GM03348 (cell line): ENCODE data around the gene TAF11L7.
"Not testable (repeated sequence)": the region's sequence is repeated elsewhere in the genome, so short reads cannot be mapped to it uniquely, and the experiment has no call there.

Experiments
- DNase-seq: peaks from one replicate; pipeline ENCODE4 v3.0.0; 2012; ENCODE audit warnings: low spot score

Gene TAF11L7

DNA sequence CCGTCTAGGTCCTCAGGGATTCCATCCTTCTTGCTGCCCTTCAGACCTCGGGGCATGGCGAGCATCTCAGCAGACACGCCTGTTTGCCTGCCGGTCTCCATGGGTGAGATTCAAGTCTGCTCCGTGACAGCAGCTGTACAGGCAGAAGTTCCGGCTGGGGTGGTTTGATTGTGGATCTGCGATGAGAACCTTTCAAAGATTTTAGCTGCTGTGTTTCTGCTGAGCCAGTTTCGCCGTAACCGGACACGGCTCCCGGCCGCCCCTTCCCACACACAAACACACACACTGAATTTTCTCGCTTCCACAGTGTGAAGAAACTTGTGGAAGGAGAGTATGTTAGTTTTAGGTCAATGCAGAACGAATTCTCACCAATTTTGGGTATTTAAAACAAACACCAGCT is at the start of gene TAF11L7:
Gene TAF11L7 (minus strand): TSS at position 101 of the 400 bp plus-strand sequence.
- not testable (repeated sequence) for DNase-seq

DNA sequence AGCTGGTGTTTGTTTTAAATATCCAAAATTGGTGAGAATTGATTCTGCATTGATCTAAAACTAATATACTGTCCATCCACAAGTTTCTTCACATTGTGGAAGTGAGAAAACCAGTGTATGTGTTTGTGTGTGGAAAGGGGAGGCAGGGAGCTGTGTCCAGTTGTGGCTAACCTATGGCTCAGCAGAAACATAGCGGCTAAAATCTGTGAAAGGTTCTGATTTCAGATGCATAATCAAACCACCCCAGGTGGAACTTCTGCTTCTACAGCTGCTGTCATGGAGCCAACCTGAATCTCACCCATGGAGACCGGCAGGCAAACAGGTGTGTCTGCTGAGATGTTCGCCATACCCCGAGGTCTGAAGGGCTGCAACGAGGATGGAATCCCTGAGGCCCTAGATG is 48.6 kb upstream of the TAF11L7 start, which contains the start of gene TAF11L14:
Gene TAF11L14 (plus strand): TSS at position 301 of the 400 bp plus-strand sequence.
- no peak for DNase-seq

DNA sequence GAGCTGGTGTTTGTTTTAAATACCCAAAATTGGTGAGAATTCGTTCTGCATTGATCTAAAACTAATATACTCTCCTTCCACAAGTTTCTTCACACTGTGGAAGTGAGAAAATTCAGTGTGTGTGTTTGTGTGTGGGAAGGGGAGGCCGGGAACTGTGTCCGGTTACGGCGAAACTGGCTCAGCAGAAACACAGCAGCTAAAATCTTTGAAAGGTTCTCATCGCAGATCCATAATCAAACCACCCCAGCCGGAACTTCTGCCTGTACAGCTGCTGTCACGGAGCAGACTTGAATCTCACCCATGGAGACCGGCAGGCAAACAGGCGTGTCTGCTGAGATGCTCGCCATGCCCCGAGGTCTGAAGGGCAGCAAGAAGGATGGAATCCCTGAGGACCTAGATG is 46.2 kb upstream of the TAF11L7 start, which contains the start of gene TAF11L13:
Gene TAF11L13 (plus strand): TSS at position 301 of the 400 bp plus-strand sequence.
- not testable (repeated sequence) for DNase-seq

DNA sequence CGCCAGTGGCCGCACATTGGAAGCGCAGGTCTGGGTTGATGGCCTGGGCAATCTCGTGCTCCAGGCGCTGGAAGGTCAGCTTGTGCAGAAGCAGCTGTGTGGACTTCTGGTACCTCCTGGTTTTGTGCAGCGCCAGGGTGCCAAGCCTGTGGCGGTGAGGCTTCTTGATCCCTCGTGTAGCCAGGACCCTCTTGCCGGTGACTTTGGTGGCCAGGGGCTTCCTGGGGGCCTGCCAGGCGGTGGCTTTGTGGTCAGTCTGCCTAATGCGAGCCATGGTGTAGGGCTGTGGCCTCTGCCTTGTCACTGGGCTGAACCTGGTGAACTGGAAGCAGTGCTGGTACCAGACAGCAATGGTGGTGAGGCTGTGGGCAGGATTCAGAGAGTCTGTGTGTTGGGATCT is 40.1 kb upstream of the TAF11L7 start:
- no peak for DNase-seq

DNA sequence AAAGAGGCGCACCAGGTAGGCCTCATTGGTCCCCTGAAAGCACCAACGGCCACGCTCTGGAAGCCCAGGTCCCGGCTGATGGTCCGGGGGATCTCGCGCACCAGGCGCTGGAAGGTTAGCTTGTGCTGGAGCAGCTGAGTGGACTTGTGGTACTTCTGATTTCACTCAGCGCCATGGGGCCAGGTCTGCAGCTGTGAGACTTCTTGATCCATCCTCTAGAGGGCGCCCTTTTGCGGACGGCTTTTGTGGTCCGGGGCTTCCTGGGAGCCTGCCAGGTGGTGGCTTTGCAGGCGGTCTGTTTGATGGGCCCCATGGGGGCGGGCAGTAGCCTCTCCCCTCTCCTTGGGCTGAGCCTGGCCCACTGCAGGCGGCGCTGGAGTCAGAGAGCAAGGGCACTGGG is 35.1 kb upstream of the TAF11L7 start:
- DNase-seq = peak; percentile 9

DNA sequence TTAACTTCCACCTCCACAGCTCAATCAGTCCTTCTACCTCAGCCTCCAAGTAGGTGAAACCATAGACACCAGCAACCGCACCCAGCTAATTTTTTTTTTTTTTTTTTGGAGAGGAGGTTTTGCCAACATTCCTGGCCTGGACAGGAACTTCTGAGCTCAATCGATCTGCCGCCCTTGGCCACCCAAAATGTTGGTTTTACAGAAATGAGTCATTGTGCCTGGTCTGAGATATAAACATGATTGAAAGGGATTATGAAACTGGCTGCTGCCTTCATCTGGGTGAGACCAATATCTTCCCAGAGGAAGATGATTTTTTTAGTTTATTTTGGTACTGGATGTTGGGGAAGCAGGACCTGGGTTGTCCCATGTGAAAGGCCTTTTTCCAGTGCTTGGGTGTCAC is 33.8 kb upstream of the TAF11L7 start:
- DNase-seq = no peak

DNA sequence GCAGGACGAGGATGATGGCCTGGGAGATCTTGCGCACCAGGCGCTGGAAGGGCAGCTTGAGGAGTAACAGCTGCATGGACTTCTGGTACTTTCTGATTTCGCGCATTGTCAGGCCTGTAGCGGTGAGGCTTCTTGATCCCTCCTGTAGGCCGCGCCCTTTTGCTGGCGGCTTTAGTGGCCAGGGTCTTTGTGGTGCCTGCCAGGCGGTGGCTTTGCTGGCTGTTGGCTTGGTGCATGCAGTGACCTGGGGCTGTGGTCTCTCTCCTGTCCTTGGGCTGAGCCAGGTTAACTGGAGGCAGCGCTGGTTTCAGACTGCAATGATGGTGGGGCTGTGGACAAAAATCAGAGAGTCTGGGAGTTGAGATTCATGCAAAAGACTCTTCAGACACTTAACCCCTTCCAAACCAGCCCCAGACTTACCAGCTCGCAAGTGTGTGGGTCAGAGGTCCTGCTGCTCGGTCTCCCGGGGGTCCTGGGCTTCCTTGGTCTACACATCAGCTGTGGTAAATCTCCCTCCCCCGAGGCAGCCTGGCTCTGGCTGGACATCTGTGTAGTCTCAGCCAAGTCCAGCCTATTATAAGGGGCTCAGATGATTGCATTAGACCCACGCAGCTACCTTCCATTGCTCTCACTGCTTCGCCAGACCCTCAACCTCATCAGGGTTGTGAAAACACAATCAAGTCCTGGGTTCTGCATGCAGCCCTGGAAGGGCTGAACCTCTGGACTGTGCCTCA is 29.5 kb upstream of the TAF11L7 start:
- no peak for DNase-seq

DNA sequence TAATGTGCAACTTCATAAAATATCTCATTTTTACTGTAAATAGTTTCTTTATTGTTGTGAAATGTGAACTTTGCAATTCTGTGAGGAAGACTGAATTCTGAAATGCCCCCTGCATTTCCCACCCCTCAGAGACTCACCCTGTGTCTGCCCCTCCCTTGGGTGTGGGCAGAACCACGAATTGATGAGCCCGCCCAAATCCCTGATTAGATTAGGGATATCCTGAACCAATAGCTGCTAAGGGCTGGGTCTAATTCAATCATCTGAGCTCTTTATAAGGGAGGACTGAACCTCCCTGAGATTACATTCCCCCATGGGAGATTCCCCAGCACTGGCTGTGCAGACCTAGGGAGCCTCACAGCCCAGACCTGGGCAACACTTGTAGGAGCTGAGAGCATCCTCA is 24.5 kb upstream of the TAF11L7 start, which contains the start of gene TAF11L12:
Gene TAF11L12 (plus strand): TSS at position 301 of the 400 bp plus-strand sequence.
- not testable (repeated sequence) for DNase-seq

DNA sequence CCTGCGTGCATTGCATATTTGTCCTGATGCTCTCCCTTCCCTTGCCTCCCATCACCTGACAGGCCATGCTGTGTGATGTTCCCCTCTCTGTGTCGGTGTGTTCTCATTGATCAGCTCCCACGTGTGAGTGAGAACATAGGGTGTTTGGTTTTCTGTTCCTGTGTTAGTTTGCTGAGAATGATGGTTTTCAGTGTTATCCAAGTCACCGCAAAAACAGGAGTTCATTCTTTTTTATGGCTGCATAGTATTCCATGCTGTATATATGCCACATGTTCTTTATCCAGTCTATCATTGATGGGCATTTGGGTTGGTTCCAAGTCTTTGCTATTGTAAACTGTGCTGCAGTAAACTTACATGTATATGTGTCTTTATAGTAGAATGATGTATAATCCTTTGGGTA is 21.9 kb upstream of the TAF11L7 start:
- DNase-seq = not testable (repeated sequence)

DNA sequence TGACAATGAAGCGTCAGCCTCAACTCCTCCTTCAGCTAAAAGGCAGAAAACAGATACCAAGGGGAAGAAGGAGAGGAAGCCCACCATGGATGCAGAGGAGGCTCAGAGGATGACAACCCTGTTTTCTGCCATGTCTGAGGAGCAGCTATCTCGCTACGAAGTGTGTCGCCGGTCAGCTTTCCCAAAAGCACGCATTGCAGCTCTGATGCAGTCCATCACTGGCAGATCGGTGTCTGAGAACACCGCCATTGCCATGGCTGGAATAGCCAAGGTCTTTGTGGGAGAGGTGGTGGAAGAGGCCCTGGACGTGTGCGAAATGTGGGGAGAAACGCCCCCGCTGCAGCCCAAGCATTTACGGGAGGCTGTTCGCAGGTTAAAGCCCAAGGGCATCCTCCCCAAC is 19.4 kb upstream of the TAF11L7 start:
- no peak for DNase-seq

DNA sequence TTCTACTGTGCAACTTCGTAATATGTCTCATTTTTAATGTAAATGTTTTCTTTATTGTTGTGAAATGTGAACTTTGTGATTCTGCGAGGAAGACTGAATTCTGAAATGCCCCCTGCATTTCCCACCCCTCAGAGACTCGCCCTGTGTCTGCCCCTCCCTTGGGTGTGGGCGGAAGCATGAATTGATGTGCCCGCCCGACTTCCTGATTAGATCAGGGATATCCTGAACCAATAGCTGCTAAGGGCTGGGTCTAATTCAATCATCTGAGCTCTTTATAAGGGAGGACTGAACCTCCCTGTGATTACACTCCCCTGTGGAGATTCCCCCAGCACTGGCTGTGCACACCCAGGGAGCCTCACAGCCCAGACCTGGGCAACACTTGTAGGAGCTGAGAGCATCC is 18.3 kb upstream of the TAF11L7 start, which contains the start of gene TAF11L11:
Gene TAF11L11 (plus strand): TSS at position 304 of the 400 bp plus-strand sequence.
- DNase-seq = not testable (repeated sequence)

DNA sequence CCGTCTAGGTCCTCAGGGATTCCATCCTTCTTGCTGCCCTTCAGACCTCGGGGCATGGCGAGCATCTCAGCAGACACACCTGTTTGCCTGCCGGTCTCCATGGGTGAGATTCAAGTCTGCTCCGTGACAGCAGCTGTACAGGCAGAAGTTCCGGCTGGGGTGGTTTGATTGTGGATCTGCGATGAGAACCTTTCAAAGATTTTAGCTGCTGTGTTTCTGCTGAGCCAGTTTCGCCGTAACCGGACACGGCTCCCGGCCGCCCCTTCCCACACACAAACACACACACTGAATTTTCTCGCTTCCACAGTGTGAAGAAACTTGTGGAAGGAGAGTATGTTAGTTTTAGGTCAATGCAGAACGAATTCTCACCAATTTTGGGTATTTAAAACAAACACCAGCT is 12.2 kb upstream of the TAF11L7 start, which contains the start of gene TAF11L10:
Gene TAF11L10 (minus strand): TSS at position 101 of the 400 bp plus-strand sequence.
- DNase-seq = not testable (repeated sequence)

DNA sequence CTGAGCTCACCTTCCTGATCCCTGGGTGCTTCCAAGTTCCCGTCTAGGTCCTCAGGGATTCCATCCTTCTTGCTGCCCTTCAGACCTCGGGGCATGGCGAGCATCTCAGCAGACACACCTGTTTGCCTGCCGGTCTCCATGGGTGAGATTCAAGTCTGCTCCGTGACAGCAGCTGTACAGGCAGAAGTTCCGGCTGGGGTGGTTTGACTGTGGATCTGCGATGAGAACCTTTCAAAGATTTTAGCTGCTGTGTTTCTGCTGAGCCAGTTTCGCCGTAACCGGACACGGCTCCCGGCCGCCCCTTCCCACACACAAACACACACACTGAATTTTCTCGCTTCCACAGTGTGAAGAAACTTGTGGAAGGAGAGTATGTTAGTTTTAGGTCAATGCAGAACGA is 8.7 kb upstream of the TAF11L7 start, which contains the start of gene TAF11L9:
Gene TAF11L9 (minus strand): TSS at position 140 of the 400 bp plus-strand sequence.
- not testable (repeated sequence) for DNase-seq

DNA sequence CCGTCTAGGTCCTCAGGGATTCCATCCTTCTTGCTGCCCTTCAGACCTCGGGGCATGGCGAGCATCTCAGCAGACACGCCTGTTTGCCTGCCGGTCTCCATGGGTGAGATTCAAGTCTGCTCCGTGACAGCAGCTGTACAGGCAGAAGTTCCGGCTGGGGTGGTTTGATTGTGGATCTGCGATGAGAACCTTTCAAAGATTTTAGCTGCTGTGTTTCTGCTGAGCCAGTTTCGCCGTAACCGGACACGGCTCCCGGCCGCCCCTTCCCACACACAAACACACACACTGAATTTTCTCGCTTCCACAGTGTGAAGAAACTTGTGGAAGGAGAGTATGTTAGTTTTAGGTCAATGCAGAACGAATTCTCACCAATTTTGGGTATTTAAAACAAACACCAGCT is 5.3 kb upstream of the TAF11L7 start, which contains the start of gene TAF11L8:
Gene TAF11L8 (minus strand): TSS at position 101 of the 400 bp plus-strand sequence.
- not testable (repeated sequence) for DNase-seq
